GM21619 (cell line): ENCODE data around the gene GARRE1.
"Not testable (repeated sequence)": the region's sequence is repeated elsewhere in the genome, so short reads cannot be mapped to it uniquely, and the experiment has no call there.

Experiments used
- ATAC-seq: cut with Tn5 transposase; IDR thresholded peaks from one replicate; pipeline ENCODE4 v1.9.1; 2021; ENCODE audit not compliant: unreplicated experiment

Gene GARRE1

GRCh38 chr19:34254046-34254697 is at the start of gene GARRE1:
TSS of gene GARRE1 (plus strand) at chr19:34254554. CDS start at chr19:34300474, 45,920 bp downstream.
- ATAC-seq: peak; percentile 87

- not testable (repeated sequence) for ATAC-seq
Measured at GRCh38 chr19:34205324-34205723, 49.0 kb upstream of the GARRE1 start.

- ATAC-seq: no peak
Measured at GRCh38 chr19:34208291-34208884, 46.0 kb upstream of the GARRE1 start.

- no peak for ATAC-seq
Measured at GRCh38 chr19:34209726-34210125, 44.6 kb upstream of the GARRE1 start.

- no peak for ATAC-seq
Measured at GRCh38 chr19:34213283-34213682, 41.1 kb upstream of the GARRE1 start.

- ATAC-seq: no peak
Measured at GRCh38 chr19:34214040-34214439, 40.3 kb upstream of the GARRE1 start.

- ATAC-seq: no peak
Measured at GRCh38 chr19:34215006-34215665, 39.2 kb upstream of the GARRE1 start.

GRCh38 chr19:34215666-34216038 is 38.7 kb upstream of the GARRE1 start:
- no peak for ATAC-seq

- not testable (repeated sequence) for ATAC-seq
Measured at GRCh38 chr19:34216745-34217219, 37.6 kb upstream of the GARRE1 start.

GRCh38 chr19:34217952-34218817 is 36.2 kb upstream of the GARRE1 start:
- no peak for ATAC-seq

- no peak for ATAC-seq
Measured at GRCh38 chr19:34218818-34219164, 35.6 kb upstream of the GARRE1 start.

- ATAC-seq: no peak
Measured at GRCh38 chr19:34220472-34221063, 33.8 kb upstream of the GARRE1 start.

- no peak for ATAC-seq
Measured at GRCh38 chr19:34222386-34222785, 32.0 kb upstream of the GARRE1 start.

- ATAC-seq: no peak
Measured at GRCh38 chr19:34224996-34225658, 29.2 kb upstream of the GARRE1 start.

- ATAC-seq: no peak
Measured at GRCh38 chr19:34225659-34226015, 28.7 kb upstream of the GARRE1 start.

- ATAC-seq: no peak
Measured at GRCh38 chr19:34226036-34226435, 28.3 kb upstream of the GARRE1 start.

- ATAC-seq: no peak
Measured at GRCh38 chr19:34228347-34228746, 26.0 kb upstream of the GARRE1 start.

GRCh38 chr19:34228762-34229161 is 25.6 kb upstream of the GARRE1 start:
- ATAC-seq: no peak

GRCh38 chr19:34229721-34230120 is 24.6 kb upstream of the GARRE1 start:
- ATAC-seq: no peak

GRCh38 chr19:34230820-34231219 is 23.5 kb upstream of the GARRE1 start:
- no peak for ATAC-seq

GRCh38 chr19:34231439-34231838 is 22.9 kb upstream of the GARRE1 start:
- ATAC-seq: no peak
